HG02642 (cell line): ENCODE data around the gene EHMT1.
"Not testable (repeated sequence)": the region's sequence is repeated elsewhere in the genome, so short reads cannot be mapped to it uniquely, and the experiment has no call there.

Source experiments
- ATAC-seq: cut with Tn5 transposase; IDR thresholded peaks from one replicate; pipeline ENCODE4 v1.9.1; 2021; ENCODE audit warnings: mild to moderate bottlenecking; ENCODE audit not compliant: unreplicated experiment, poor library complexity

The EHMT1 gene

DNA sequence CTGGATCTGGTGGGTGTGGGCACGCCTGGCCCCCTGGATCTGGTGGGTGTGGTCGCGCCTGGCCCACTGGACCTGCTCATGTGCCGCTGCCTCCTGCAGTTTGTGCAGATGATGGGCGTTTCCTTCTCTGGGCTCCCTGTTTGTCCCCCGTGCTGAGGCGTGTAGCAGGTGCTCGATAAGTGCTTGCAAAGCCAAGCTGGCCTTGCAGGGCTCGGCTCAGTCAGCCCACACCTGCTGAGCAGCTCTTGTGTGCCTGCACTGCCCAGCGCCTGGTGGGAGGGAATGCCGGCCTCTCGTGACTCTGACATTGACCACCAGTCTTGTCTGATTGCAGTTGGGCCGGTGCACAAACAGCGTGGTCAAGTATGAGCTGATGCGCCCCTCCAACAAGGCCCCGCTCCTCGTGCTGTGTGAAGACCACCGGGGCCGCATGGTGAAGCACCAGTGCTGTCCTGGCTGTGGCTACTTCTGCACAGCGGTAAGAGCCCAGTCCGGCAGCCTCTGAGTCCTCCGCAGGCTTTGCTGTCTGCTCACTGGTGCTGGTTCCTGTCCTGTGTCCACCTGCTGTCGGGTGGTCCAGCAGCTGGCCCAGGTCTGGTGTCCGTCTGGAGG, 156.1 kb downstream of the EHMT1 start:
- no peak for ATAC-seq

DNA sequence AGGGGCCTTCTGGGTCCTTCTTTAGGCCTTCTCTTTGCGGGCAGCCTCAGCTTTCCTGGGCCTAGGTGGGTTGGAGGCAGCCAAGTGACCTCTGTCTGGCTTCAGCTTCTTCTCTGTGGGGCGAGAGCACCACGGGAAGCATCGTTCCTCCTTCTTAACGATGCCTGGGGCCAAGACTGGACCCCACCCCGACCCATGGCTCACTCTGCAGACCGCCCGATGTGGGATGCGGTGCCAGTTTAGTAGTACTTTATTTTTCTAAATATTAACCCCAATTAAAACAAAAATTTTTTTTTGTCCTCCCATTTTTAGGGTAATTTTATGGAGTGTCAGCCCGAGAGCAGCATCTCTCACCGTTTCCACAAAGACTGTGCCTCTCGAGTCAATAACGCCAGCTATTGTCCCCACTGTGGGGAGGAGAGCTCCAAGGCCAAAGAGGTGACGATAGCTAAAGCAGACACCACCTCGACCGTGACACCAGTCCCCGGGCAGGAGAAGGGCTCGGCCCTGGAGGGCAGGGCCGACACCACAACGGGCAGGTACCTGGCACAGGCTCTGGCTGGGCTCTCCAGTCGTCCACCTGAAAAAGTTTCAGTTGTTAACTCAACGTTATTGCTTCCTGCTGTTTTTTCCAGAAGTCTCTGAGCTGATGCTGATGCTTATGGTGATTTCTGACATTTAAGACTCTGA, 157.6 kb downstream of the EHMT1 start:
- ATAC-seq: no peak

DNA sequence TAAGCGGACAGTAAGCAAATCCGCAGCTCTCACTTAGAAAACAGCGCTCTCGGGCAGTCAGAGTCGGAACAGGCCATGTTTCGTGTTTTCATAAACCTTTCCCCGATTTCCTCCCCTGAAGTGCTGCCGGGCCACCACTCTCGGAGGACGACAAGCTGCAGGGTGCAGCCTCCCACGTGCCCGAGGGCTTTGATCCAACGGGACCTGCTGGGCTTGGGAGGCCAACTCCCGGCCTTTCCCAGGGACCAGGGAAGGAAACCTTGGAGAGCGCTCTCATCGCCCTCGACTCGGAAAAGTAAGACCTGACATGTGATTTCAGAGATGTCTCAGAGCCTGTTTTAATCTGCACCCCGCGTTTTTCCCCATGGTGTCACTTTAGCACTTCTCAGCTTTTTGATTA, 159.0 kb downstream of the EHMT1 start:
- no peak for ATAC-seq

GRCh38 chr9:137778336-137778735, 159.5 kb downstream of the EHMT1 start:
- no peak for ATAC-seq

DNA sequence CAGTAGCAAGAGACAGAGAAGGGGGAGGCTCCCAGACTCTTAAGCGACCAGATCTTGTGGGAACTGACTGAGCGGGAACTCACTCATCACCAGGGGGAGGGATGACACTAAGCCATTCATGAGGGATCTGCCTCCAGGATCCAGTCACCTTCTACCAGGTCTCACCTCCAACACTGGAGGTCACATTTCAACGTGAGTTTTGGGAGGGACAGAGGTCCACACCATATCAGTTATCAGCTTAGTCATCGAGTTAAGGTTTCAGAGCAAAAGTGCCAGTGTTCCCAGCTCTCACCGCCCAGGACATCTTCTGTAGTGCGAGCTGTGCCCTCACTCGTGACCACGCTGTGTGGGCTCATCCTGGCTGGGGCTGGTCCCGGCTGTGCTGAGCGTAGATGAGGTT, 160.1 kb downstream of the EHMT1 start:
- no peak for ATAC-seq

- not testable (repeated sequence) for ATAC-seq
Measured at GRCh38 chr9:137780031-137780430, 161.2 kb downstream of the EHMT1 start.

- no peak for ATAC-seq
Measured at GRCh38 chr9:137781906-137782585, 163.2 kb downstream of the EHMT1 start.

DNA sequence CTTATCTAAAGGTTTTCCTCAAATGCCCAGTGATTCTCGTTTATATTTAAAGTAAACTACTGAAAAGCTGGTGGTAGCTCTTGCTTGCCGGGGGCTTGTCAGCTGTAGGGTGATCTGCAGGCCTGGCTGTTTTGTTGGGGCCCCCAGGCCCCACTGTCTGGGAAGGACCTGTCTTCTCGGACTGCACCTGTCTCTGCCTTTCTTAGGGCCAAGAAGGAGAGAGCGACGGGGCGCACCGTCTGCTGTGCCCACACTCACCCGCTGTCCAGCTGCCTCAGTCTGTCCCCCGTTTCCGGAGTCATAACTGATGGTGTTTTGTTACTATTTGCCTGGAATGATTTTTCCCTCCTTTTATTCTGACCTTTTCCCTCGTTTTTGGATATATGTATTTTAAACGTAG, 164.7 kb downstream of the EHMT1 start:
- ATAC-seq: no peak

- ATAC-seq: no peak
Measured at GRCh38 chr9:137784046-137784445, 165.2 kb downstream of the EHMT1 start.

- no peak for ATAC-seq
Measured at GRCh38 chr9:137784641-137785513, 166.1 kb downstream of the EHMT1 start.

DNA sequence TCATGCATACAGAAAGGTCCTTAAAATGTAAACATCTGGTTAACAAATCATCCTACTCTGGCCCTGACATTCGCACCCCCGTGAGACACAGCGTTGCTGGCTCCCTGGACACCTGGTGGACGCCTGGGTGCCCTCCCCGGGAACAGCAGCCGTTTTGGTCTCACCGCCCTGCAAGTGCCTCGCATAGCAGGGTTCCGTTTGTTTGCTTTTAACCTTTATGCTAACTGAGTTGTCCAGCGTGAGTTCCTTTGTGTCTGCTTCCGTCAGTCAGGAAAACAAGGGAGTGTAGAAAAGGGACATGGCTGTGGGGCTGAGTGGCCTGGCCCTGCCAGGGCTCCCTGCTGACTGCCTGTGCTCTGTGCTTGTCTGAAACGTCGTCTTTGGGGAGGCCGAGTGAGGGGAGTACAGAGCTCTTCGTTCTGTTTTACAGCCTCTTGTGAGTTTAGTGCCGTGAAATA, 166.9 kb downstream of the EHMT1 start:
- ATAC-seq: no peak

DNA sequence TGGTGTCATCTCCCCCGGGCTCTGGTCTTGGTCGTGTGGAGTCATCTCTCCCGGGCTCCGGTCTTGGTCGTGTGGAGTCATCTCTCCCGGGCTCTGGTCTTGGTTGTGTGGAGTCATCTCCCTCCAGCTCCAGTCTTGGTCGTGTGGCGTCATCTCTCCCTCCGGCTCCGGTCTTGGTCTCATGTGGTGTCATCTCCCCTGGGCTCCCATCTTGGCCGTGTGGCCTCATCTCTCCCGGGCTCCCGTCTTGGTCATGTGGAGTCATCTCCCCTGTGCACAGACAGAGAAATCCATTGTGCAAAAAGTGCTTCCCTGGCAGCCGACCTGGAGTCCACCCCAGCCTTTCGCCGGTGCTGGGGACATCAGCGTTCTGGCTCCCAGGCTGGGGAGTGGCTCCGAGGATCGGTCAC, 167.7 kb downstream of the EHMT1 start:
- ATAC-seq: no peak

- ATAC-seq: no peak
Measured at GRCh38 chr9:137787381-137787780, 168.6 kb downstream of the EHMT1 start.

- no peak for ATAC-seq
Measured at GRCh38 chr9:137787786-137788505, 169.1 kb downstream of the EHMT1 start.

DNA sequence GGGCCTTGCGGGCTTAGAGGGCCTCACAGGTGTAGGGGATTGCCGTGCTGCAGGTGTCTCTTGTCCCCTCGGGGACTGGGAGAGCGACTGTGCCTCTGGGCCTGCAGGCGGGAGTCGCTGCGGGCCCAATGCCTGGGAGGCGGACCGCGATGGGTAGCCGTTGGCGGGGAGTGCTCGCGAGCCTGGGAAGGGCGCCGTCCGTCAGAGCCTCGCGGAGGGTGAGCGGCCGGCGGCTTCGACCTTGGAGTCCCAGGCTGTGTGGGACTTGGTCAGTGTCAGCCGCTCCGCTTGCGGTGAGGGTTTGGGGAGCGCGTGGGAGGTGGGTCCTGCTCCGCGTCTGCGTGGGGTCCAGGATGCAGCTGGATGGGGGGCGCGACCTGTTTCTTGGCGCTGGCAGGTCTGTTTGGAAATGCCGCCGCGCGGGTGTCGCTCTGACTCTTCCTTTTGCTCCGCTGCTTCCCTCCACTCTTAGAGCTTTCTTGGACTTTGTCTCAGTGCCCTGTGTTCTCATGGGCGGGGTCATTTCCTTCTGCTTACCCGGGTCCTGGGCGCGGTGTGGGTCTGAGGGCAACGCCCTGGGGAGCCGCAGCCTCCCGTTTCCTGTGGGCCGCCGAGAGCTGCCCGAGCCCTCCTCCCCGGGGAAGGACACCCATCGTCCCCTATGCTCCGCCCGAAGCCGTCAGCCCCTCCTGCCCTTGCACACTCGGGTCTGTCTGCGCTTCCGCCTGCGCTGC, 169.9 kb downstream of the EHMT1 start:
- no peak for ATAC-seq

- no peak for ATAC-seq
Measured at GRCh38 chr9:137789295-137789895, 170.6 kb downstream of the EHMT1 start.

DNA sequence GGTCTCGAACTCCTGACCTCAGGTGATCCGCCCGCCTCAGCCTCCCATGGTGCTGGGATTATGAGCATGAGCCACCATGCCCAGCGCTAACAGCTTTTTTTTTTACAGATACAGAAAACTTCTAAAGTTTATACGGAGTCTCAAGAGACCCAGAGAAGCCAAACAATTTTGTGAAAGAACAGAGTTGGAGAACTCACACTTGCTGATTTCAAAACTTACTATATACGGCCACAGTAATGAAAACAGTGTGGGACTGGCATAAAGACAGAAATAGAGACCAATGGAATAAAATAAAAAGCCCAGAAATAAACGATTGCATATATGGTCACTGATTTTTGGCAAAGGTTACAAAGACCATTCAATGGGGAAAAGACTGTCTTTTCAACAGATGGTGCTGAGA, 173.1 kb downstream of the EHMT1 start:
- no peak for ATAC-seq

- ATAC-seq: no peak
Measured at GRCh38 chr9:137793196-137793841, 174.5 kb downstream of the EHMT1 start.
